NCI-H748 (cell line): Measurements from ENCODE around the gene RAB3IP.
"Not testable (repeated sequence)": the region's sequence is repeated elsewhere in the genome, so short reads cannot be mapped to it uniquely, and the experiment has no call there.

Source experiments
- DNase-seq: peaks from one replicate; lab custom pipeline; 2025; ENCODE audit not compliant: unreplicated experiment; lab: John Stamatoyannopoulos, UW

RAB3IP gene

GRCh38 chr12:69755302-69755701 lies 16.6 kb downstream of the RAB3IP start:
- no peak for DNase-seq

- DNase-seq = no peak
Observed at GRCh38 chr12:69756088-69756755, 17.6 kb downstream of the RAB3IP start.

- DNase-seq = no peak
Observed at GRCh38 chr12:69758105-69758504, 19.4 kb downstream of the RAB3IP start.

GRCh38 chr12:69759581-69759980 lies 20.9 kb downstream of the RAB3IP start:
- DNase-seq = not testable (repeated sequence)

- DNase-seq = no peak
Observed at GRCh38 chr12:69765515-69765914, 26.9 kb downstream of the RAB3IP start.

GRCh38 chr12:69766260-69766659 lies 27.6 kb downstream of the RAB3IP start:
- DNase-seq = no peak

GRCh38 chr12:69779928-69780327 lies 41.3 kb downstream of the RAB3IP start:
- peak; percentile 83 for DNase-seq

- DNase-seq = no peak
Observed at GRCh38 chr12:69783365-69783764, 44.7 kb downstream of the RAB3IP start.

GRCh38 chr12:69789351-69789750 lies 50.7 kb downstream of the RAB3IP start:
- DNase-seq = no peak

- DNase-seq = no peak
Observed at GRCh38 chr12:69792533-69792932, 53.9 kb downstream of the RAB3IP start.

- DNase-seq = not testable (repeated sequence)
Observed at GRCh38 chr12:69807101-69807897, 68.6 kb downstream of the RAB3IP start.

- DNase-seq = no peak
Observed at GRCh38 chr12:69810870-69811498, 72.3 kb downstream of the RAB3IP start.

GRCh38 chr12:69816082-69816481 lies 77.4 kb downstream of the RAB3IP start:
- no peak for DNase-seq

- no peak for DNase-seq
Observed at GRCh38 chr12:69821032-69821455, 82.4 kb downstream of the RAB3IP start.

- DNase-seq = peak; percentile 62
Observed at GRCh38 chr12:69821456-69822159, 82.9 kb downstream of the RAB3IP start.

- DNase-seq = peak; percentile 43
Observed at GRCh38 chr12:69822201-69822860, 83.7 kb downstream of the RAB3IP start.

- DNase-seq = no peak
Observed at GRCh38 chr12:69824028-69824427, 85.4 kb downstream of the RAB3IP start.

- no peak for DNase-seq
Observed at GRCh38 chr12:69824966-69825560, 86.4 kb downstream of the RAB3IP start, which contains the start of gene MYRFL. TSS of gene MYRFL (plus strand) at chr12:69825227. CDS start at chr12:69825518, 291 bp downstream.

GRCh38 chr12:69828897-69829296 lies 90.2 kb downstream of the RAB3IP start:
- DNase-seq = no peak

GRCh38 chr12:69833696-69834095 lies 95.0 kb downstream of the RAB3IP start:
- no peak for DNase-seq
